Parathyroid adenoma (tissue), 2 donors: ENCODE measurements around the gene CCN6.
"Not testable (repeated sequence)": the region's sequence is repeated elsewhere in the genome, so short reads cannot be mapped to it uniquely, and the experiment has no call there.

ENCODE experiments used
- H2AFZ ChIP-seq: fragments of 300-600 bp; sonication (generic); one replicate; pipeline ENCODE4 v1.7.0; 2017; ENCODE audit warnings: antibody characterized with exemption, mild to moderate bottlenecking
- H3K27ac ChIP-seq: fragments of 300-600 bp; sonication (generic); one replicate; pipeline ENCODE4 v1.7.0; 2017
- H3K27me3 ChIP-seq: fragments of 300-600 bp; sonication (generic); one replicate; pipeline ENCODE4 v1.7.0; 2017; ENCODE audit warnings: low read length; ENCODE audit not compliant: control insufficient read depth, insufficient read depth
- H3K36me3 ChIP-seq: fragments of 300-600 bp; sonication (generic); one replicate; pipeline ENCODE4 v1.7.0; 2017; ENCODE audit warnings: low read length; ENCODE audit not compliant: control insufficient read depth, insufficient read depth
- H3K4me1 ChIP-seq: fragments of 300-600 bp; sonication (generic); one replicate; pipeline ENCODE4 v1.7.0; 2017; ENCODE audit warnings: control low read depth
- H3K4me2 ChIP-seq: fragments of 300-600 bp; sonication (generic); one replicate; pipeline ENCODE4 v1.7.0; 2017; ENCODE audit warnings: low read length
- H3K4me3 ChIP-seq: fragments of 300-600 bp; sonication (generic); one replicate; pipeline ENCODE4 v1.7.0; 2017; ENCODE audit warnings: low read depth, low read length
- H3K79me2 ChIP-seq: fragments of 300-600 bp; sonication (generic); one replicate; pipeline ENCODE4 v1.7.0; 2017; ENCODE audit warnings: control low read depth
- H3K9ac ChIP-seq: fragments of 300-600 bp; sonication (generic); one replicate; pipeline ENCODE4 v1.7.0; 2017; ENCODE audit warnings: mild to moderate bottlenecking
- H3K9me3 ChIP-seq: fragments of 300-600 bp; sonication (generic); one replicate; pipeline ENCODE4 v1.7.0; 2017; ENCODE audit warnings: low read length; ENCODE audit not compliant: control insufficient read depth
- TF ChIP-seq, protein P1 (sequence below): fragments of 300-600 bp; sonication (generic); IDR thresholded peaks from one replicate; pipeline ENCODE4 v1.7.0; 2017; ENCODE audit warnings: antibody characterized with exemption, mild to moderate bottlenecking
- donor health status: primary hyperparathyroidism.

CCN6 gene

DNA sequence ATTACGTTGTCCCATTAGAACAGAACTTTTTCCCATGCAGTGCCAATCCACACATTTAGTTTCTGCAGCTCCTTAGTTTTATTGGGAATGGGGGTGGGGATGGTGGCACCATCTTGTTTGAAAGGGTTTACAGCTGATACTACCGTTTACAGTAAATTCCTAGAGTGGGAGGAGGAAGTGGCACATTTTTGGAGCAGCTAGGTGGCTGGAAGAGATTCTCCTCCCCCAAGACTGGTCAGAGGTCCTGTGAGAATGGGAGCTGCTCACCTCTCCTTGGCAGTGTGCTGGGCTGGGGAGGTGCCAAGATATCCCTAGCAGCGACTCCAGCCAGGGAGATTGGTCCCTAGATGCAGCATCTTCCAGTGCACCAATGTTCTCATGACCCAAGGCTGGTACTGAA, 12.4 kb upstream of the CCN6 start:
- TF ChIP-seq, protein P1, sequence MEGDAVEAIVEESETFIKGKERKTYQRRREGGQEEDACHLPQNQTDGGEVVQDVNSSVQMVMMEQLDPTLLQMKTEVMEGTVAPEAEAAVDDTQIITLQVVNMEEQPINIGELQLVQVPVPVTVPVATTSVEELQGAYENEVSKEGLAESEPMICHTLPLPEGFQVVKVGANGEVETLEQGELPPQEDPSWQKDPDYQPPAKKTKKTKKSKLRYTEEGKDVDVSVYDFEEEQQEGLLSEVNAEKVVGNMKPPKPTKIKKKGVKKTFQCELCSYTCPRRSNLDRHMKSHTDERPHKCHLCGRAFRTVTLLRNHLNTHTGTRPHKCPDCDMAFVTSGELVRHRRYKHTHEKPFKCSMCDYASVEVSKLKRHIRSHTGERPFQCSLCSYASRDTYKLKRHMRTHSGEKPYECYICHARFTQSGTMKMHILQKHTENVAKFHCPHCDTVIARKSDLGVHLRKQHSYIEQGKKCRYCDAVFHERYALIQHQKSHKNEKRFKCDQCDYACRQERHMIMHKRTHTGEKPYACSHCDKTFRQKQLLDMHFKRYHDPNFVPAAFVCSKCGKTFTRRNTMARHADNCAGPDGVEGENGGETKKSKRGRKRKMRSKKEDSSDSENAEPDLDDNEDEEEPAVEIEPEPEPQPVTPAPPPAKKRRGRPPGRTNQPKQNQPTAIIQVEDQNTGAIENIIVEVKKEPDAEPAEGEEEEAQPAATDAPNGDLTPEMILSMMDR: no peak

GRCh38 chr6:112043032-112044007, 10.6 kb upstream of the CCN6 start:
- H3K79me2 ChIP-seq: no peaks in the 10 kb centered on the region
- peak overlapping the region; percentile 82 for H2AFZ ChIP-seq
- H3K4me1 ChIP-seq: peaks cover 7% of the 10 kb centered on the region
- TF ChIP-seq, protein P1: peak; percentile 99
- H3K4me2 ChIP-seq: peak overlapping the region; percentile 95
- peak overlapping the region; percentile 15 for H3K9ac ChIP-seq
- no peaks in the 10 kb centered on the region for H3K27me3 ChIP-seq
- peak overlapping the region; percentile 85 for H3K27ac ChIP-seq
- no peaks in the 10 kb centered on the region for H3K9me3 ChIP-seq
- H3K36me3 ChIP-seq: no peaks in the 10 kb centered on the region
- peak overlapping the region; percentile 75 for H3K4me3 ChIP-seq

More for the DNA sequence above, 12.4 kb upstream of the CCN6 start:
- no peaks in the 10 kb centered on the region for H3K79me2 ChIP-seq
- H3K27me3 ChIP-seq: no peaks in the 10 kb centered on the region
- no peak overlapping the region for H3K4me2 ChIP-seq
- H3K4me3 ChIP-seq: no peak overlapping the region
- H3K4me1 ChIP-seq: peaks cover 7% of the 10 kb centered on the region
- no peaks in the 10 kb centered on the region for H3K36me3 ChIP-seq
- no peak overlapping the region for H3K9ac ChIP-seq
- H3K9me3 ChIP-seq: no peaks in the 10 kb centered on the region
- H3K27ac ChIP-seq: no peak overlapping the region
- no peak overlapping the region for H2AFZ ChIP-seq

- Histone ChIP-seq H3K4me3 (no peak overlapping the region), H3K4me1 (peaks cover 7% of the 10 kb centered on the region), H3K9me3 (no peaks in the 10 kb centered on the region), H3K9ac (no peak overlapping the region), H3K79me2 (no peaks in the 10 kb centered on the region), H3K4me2 (no peak overlapping the region), H2AFZ (peak overlapping the region; percentile 55), H3K36me3 (no peaks in the 10 kb centered on the region), H3K27me3 (no peaks in the 10 kb centered on the region), H3K27ac (no peak overlapping the region)
- TF ChIP-seq, protein P1: no peak
Observed at GRCh38 chr6:112044196-112044595, 9.7 kb upstream of the CCN6 start.

GRCh38 chr6:112044856-112045255, 9.0 kb upstream of the CCN6 start:
- no peaks in the 10 kb centered on the region for H3K27me3 ChIP-seq
- H3K79me2 ChIP-seq: no peaks in the 10 kb centered on the region
- TF ChIP-seq, protein P1: no peak
- H3K36me3 ChIP-seq: no peaks in the 10 kb centered on the region
- no peak overlapping the region for H3K4me3 ChIP-seq
- H3K27ac ChIP-seq: no peak overlapping the region
- H2AFZ ChIP-seq: peak overlapping the region; percentile 55
- no peaks in the 10 kb centered on the region for H3K9me3 ChIP-seq
- no peak overlapping the region for H3K4me2 ChIP-seq
- no peak overlapping the region for H3K9ac ChIP-seq
- peaks cover 7% of the 10 kb centered on the region for H3K4me1 ChIP-seq

DNA sequence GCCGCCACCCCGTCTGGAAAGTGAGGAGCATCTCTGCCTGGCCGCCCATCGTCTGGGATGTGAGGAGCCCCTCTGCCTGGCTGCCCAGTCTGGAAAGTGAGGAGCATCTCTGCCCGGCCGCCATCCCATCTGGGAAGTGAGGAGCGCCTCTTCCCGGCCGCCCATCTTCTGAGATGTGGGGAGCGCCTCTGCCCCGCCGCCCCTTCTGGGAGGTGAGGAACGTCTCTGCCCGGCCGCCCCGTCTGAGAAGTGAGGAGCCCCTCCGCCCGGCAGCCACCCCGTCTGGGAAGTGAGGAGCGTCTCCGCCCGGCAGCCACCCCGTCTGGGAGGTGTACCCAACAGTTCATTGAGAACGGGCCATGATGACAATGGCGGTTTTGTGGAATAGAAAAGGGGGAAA, 6.4 kb upstream of the CCN6 start:
- H3K4me3 ChIP-seq, H3K27me3 ChIP-seq, H3K79me2 ChIP-seq, H3K36me3 ChIP-seq, H2AFZ ChIP-seq, H3K27ac ChIP-seq, H3K9ac ChIP-seq, H3K4me2 ChIP-seq, H3K4me1 ChIP-seq, H3K9me3 ChIP-seq: not testable (repeated sequence)
